DMS79 (cell line): Measurements from ENCODE around the gene CFAP54.

Experiments
- DNase-seq: peaks from one replicate; lab custom pipeline; 2025; lab: John Stamatoyannopoulos, UW

Gene CFAP54

DNA sequence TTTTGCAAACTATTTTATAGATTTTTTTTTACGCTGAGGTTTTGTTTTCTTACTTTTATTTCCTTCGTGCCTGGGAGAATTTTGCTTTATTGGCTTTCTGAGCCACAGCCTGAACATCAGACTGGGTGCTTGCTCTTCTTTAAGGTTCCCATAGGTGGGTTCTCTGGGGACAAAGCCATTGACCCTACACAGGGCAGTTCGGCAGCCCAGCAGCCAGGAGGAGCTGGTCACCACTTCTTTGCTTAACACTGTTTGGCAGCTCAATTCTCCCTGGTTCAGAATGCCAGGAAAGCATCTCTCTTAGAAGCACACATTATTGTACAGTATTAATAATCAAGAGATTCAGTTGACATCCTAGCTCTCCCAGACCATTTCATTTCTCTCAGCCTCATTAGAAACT lies 276.9 kb downstream of the CFAP54 start:
- DNase-seq = no peak

DNA sequence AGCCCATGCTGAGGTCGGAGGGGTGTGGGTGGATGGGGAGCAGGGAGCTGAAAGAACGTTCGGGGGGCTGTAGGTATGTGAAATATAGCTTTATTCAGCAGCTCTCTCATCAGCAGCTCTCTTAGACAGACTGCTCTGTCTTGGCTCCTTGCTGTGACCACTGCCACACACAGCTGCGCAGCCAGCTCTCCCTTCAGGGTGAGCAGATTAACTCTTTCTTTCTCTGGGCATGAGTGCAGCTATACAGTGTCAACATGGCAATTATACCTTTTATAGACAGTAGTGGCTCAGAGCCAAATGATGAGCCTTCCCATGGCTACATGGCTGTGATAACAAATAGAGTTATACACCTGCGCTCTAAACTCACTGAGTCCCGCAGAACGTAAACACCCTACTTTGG lies 280.0 kb downstream of the CFAP54 start:
- DNase-seq = no peak

DNA sequence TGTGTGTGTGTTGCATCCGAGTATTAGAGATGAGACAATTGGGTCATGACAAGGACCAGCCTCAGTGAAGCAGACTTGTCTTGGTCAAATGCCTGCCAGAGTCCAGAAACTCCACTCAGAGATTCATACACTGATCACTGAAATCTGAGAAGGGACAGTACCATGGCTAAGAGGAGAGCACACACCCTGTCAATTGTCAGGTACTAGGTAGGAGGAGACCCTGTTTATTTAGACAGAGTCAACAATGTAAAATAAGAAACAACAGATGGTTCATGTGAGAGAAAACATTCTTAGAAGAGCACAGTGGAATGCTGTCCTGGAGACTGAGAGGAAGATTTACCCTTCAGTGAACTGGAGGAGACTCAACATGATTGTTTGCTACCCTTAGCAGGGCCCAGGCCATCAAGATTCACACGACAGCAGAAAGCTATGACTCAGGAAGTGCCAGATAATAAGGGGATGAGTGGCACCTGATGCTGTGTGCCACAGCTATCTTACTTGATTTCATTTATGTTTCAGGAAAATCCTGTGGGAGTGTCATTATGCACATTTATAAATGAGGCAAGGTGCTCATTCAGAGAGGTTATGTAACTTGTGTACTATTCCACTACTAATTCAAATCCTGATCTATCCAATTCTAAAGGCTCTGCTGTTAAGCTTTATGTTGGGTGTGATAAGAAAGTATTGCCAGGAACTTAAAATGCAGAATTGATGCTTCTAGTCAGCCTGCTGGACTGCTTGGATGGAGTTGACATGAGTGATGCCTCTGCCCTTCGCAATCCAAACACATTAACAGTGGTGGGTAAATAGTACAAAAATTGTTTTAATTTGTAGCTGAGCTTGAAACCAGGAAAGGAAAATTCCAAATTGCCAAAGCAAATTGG lies 281.1 kb downstream of the CFAP54 start:
- no peak for DNase-seq

DNA sequence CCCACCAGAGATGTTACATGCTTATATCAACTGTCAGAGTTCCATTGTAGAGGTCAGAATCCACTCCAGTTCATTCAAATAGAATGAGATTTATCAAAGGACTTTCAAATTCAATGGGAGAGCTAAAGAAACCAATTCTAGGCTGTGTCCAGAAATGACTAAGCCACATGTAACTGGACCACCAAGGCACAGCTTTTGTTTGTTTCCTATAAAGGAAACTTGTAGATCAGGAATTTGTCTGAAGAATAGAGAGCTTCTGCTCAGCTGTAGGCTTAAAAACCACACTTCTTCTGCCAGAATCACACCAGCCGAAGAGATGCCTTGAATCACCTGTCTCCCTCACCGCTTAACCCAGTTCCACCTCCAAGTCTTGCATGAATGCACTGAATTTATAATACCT lies 283.7 kb downstream of the CFAP54 start:
- no peak for DNase-seq

DNA sequence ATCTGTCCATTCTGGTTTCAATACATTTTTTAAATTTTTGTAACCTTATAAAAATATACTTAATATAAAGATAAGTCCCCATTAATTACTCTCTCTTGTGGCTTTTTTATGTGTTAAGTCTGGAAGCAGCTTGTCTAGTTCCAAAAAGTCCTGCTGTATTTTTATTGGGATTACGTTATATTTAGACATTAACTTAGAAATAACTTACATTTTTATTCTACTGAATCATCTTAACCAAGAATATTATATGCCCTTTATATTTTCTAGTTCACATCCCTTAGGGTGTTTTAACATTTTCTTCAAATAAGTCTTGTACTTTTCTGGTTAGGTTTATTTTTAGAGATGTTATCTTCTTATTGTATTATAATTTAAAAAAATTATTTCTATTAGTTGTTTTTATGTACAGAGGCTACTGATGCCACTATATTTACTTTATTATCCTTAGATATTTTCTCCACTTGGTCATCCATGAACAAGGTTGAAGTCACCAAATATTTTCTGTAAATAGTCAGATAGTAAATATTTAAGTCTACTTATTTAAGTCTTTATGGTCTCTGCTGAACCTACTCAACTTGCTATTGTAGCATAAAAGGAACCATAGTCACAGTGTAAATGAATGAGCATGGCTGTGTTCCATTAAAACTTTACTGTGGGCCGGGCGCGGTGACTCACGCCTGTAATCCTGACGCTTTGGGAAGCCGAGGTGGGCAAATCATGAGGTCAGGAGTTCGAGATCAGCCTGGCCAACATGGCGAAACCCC lies 285.3 kb downstream of the CFAP54 start:
- no peak for DNase-seq

DNA sequence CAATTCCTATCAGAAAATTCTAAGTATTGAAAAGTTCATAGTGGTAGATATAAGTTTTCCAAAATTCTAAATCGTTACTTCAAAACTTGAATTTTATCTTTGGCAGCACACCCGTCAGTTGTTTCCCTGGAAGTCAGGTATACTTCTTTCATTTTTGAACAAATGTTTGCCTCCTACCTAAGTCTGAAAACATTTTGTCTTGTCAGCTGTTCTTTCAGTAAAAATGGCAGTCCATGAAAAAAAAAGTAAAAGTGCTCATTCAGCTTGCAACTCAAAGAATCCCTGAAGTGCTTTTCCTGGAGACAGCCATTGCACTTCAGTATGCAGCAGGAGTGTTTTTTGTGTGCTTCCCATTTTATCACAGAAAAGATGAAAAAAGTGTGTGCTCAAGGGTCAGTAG lies 287.5 kb downstream of the CFAP54 start:
- DNase-seq = no peak

DNA sequence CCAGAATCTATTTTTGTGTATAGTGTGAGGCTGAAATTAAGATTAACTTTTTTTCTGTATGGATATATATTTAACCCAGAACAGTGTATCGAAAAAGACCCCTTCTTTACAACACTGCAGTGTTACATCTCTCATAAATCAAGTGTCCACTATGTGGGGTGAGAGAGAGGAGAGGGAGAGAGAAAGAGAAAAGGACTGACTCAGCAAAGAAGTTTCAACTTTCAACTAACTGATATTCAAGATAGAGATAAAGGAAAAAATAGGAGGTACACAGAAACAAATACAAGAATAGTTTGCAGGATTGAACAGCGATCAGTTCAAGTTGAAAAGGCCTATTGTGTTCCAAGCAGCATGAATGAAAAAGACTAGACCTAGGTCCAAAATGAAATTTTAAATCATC lies 291.0 kb downstream of the CFAP54 start:
- no peak for DNase-seq

DNA sequence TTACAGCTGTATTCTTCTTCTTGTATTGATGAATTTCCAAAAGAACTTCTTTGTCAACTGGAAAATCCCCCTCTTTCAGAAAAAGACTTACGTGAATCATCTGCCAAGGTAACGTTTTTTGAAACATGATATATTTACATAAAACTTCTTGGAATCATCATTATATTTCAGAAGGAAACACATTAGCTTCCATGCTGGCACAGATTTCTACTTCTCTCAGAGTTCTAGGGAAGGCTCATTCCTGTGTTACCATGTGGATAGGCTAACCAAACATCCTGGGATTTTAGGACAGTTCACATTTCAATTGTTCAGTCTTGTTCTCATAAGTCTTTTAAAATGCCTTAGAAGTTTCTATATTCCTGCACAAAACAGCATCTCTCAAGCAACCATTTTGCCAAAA lies 297.4 kb downstream of the CFAP54 start:
- no peak for DNase-seq

DNA sequence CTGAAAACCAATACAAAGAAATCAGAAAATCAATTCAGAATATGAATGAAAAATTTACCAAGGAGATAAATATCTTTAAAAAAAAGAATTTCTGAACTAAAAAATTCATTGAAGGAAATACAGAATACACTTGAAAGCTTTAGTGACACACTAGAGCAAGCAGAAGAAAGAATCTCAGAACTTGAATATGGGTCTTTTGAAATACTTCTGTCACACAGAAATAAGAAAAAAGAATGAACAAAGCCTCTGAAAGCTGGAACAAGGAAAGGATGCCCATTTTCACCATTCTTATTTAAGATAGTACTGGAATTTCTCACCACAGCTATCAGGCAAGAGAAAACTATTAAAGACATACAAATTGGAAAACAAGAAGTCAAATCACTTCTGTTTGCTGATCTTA lies 314.6 kb downstream of the CFAP54 start:
- DNase-seq = no peak

DNA sequence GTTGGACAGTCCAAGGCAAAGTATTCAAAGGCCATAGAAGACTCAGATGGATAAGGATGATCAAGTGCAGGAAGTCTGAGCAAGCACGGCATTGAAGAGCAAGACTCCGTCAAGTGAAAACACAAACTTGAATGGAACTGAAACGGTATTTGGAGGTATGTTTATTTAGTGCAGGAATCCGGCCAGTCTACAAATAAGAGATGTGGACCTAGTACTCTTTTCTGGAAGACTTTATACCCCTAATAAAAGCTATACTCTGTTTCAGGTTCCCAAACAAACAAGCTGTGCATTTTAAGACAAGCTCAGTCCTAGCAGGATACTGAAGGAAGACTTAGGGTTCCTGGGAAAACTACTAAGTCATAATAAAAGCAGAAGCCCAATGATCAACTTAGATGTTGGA lies 316.9 kb downstream of the CFAP54 start:
- DNase-seq = no peak

DNA sequence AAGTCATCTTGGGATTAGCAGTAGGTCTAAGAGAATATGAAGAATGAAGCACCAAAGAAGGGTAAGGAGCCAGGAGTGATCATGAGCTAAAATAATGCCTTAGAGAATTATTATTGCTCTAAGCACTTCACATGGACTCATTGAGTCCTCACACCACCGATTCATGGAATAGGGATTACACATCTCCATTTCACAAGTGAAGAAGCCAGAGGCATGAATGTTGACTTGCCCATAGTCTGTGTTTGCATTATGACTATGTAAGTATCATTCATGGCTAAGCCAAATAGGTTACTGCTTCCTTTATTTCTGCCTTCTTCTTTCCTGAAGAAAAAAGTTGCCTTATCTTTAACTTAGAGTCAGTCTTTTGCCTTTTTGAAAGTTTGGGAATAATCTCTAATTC lies 318.4 kb downstream of the CFAP54 start:
- DNase-seq = no peak

DNA sequence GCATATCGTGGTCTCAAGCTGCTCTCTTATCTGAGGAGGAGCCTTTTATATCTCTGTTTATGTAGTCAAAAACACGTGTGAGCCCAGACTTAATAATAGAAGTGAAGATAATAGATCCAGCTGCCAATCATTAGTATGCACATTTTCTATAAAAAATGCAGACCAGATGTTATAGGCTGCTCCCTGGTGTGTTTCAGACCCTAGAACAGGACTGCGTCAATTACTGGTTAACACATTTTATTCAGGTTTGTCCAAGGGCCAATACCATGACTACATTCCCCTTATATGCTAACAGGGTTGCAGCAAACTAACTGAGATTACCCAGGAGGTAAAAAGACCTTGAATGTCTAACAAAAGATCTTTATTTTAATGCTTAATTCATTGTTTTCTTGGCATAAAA lies 319.2 kb downstream of the CFAP54 start:
- no peak for DNase-seq

DNA sequence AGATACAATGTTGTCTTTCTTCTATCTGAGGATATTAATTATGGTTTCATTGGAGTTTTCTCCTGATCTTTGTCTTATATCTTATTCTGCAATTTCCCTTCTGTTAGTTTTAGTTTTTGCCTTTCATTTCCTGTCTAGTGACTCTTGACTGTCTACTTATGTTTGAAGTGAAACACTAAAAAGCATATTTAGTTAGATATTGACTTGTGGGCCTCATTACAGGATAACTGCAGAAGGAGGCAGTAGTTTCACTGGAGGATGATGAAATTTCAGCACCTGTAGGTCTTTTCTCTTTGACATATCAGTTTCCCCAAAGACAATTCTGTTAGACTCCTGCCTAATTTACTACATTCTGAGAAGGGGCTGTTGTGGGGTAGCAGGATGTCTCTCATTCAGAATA lies 320.1 kb downstream of the CFAP54 start:
- no peak for DNase-seq

DNA sequence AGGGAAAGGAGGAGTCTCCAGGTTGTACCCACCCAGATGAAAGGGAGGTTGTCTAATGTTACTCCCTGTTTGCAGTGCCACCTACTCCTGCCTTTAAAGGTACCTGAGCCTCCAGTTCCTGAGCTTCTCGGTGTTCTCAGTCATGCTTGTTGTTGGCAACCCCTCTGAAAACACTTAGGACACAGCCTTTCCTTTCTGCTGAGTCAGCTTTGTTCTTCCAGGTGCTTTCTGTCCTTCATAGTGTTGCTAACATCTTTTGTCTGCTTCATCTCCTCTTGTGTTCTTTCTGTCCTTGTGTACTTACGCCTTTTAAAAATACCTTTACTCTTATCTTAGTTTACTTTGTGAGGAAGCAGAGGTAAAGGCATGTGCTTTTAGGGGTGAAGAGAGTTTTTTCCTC lies 320.7 kb downstream of the CFAP54 start:
- no peak for DNase-seq

DNA sequence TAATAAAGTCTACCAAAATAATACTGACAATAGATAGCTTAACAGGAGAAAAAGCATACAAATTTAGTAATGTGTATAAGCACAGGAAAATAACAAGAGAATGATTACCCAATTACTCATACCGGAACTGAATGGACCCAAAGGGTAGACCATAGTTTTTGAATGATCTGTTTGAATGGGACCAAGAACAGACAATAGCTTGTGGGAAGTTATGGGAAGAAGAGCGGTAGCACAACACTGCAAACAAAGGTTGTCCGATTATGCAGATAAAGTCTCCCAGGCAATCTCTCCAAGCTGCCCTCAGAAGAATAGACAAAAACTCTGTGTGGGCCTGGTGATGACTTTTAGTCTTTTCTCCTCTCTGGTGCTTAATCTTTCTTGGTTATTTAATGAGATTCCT lies 321.1 kb downstream of the CFAP54 start:
- no peak for DNase-seq

DNA sequence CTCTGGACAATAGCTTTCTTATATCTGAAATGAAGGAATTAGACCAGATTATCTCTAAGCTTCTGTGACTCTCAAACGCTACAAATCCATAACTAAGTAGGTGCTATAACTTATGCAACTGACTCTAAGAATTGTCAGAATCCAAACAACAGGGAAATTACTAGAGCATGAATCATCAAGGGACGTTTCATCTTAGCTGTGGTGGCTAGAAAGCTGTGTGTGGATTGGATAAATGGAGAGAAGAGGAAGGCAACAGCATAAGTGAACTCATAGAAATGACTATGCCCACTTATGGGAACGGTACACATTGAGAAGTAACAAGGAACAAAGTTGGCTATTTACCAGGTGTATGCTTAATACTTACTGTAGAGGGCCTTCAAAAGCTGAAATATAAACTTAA lies 321.7 kb downstream of the CFAP54 start:
- DNase-seq = no peak

DNA sequence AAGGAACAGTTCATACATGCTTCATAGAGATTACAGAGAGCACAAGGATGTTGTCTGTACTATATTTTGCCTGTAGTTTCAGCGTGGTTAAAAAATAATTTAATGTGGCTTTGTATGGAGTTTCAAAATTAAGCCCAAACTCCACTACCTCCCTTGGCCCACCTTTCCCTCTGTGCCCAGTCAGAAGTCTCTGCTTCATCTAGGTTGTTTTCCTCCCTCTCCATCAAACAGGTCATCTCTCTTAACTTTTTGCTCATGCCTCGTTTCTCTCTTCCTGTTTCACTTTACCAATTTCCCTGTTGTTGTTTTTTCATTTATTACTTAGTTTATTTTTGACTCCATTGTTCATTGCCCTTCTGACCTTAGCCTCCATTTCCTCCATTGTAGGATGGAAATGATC lies 322.8 kb downstream of the CFAP54 start:
- no peak for DNase-seq

DNA sequence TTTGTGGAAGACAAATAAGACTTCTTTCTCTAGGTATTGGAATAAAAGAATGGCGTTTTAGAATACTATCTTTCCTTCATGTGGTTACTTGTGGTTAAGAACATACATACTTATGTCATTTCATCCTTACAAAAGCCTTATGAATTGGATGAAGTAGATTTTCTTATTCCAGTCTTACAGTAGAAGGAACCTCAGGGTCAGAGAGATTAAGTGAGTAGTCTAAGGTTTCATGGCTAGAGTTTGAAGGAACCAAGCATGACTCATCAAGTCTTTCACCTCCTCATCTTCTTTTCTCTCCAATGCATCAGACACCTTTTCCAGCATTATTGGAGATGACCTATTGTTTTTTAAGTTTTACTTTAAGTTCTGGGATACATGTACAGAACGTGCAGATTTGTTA lies 324.8 kb downstream of the CFAP54 start:
- DNase-seq = no peak

DNA sequence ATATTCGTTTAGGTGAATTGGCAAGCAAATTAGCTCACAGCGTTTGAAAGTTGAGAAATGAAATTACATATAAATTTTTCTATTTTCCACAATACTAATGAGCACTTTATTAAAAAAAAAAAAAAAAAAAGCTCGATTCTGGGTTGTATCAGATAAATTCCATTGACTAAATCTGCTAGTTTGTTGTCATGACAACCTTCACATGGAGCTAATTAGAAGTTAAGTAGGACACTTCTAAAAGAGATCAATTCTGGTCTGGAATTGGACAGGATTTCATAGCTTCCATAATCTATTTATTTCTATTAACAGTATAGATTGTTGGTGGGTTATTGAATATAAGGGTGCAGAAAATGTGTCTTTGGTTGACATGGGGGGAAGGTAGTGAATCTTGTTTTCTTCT lies 332.2 kb downstream of the CFAP54 start:
- DNase-seq = no peak

DNA sequence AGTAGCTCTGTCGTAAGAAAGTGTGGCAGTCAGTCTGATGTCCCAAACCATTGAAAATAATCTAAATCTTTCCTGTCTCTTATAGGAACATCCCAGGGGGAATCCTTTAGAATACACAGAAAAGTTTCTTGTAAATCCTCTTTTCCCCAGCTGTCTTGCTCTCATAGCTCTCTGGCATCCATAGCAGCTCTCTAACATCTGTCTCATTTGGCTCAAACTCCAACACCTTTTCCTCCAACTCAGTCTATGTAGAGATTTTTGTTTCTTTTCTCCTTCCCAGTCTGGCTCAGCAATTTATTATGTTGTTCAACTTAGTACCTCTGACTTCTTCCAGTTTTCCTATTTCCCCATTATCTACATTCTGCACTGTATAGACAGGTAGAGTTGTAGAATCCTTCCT lies 333.3 kb downstream of the CFAP54 start:
- DNase-seq = no peak

DNA sequence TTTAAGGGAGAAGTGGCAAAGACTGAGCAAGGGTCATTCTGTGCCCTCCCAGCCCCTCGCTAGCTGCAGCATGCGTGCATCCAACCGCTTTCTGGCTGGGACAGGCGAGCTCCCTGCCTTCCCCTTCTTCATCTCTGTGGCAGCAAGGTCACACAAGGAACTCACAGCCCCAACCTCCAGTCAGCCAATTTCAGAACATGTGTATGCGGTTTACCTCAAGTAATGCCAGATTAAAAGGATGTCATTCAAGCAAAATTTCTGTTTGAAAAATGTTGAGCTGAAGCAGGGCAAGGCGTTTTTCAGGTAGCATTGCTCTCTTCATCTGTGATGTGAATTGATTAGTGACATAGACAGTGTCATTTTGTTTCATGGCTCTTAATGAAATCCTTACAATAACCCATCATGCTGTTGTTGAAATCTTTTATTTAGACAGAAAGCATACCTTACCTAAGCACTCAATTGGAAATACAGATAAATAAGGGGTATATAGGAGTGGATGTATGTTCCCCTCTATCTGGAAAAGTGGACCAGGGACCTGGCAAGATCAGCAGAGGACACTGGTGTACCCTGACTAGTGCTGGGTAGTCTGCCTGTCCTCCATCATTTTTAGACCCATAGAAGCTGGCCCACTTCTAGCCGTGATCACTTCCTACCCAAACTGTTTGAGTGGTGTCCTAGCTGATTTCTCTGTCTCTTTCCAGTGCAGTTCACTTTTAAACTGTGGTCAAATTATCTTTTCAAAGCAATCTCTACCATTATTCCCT lies 334.9 kb downstream of the CFAP54 start:
- no peak for DNase-seq

DNA sequence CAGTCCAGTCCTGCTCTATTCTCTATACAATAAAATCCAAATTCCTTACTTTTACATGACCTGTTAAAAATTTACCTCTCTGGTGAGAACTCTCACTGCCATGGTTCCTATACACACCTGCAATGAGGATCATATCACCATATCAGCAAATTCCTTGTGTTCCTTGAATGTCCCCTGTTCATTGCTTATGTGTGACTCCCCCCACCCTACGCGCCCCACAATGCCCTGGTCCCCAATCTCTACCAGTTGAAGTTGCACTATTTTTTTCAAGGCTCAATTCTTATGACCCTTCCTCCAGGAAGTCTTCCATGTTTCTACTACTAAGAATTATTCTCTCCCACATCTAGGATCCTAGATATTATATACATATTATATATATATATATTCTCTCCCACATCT lies 335.5 kb downstream of the CFAP54 start:
- no peak for DNase-seq
